ENCODE measurements around the gene REP15. TPM values are rescaled to one million over a fixed set of nuclear protein-coding genes. Genes with fewer than 3 reads are reported as not detected.
"Not testable (repeated sequence)": the region's sequence is repeated elsewhere in the genome, so short reads cannot be mapped to it uniquely, and the experiment has no call there.

Gene REP15
- total RNA-seq, 1 donor from 2014 or later: 5.1 TPM

- no peaks in the 10 kb centered on the region for H3K4me1 ChIP-seq
- intact Hi-C loops (cut with DNase I): loop anchor here (10.0 kb wide), 1 partner anchor 205 kb away; no protein-coding TSS in a partner anchor
- no peak overlapping the region for H3K27ac ChIP-seq
- no peak for TF ChIP-seq CTCF (IDR thresholded peaks at IDR 0.05)
- no peak overlapping the region for H3K4me3 ChIP-seq
- H3K27me3 ChIP-seq (ENCODE audit: low read depth): no peaks in the 10 kb centered on the region
- DNase-seq (no peak), ATAC-seq (no peak)
- peaks cover 73% of the 10 kb centered on the region for H3K36me3 ChIP-seq
- H3K9me3 ChIP-seq: no peaks in the 10 kb centered on the region
Measured at GRCh38 chr12:27730097-27730588, 33.9 kb downstream of the REP15 start.

GRCh38 chr12:27732281-27732680 is 36.0 kb downstream of the REP15 start:
- intact Hi-C loops (cut with DNase I): loop anchor here (10.0 kb wide), 1 partner anchor 203 kb away; no protein-coding TSS in a partner anchor
- H3K9me3 ChIP-seq: no peaks in the 10 kb centered on the region
- TF ChIP-seq CTCF (IDR thresholded peaks at IDR 0.05): no peak
- H3K36me3 ChIP-seq: peaks cover 76% of the 10 kb centered on the region
- H3K27ac ChIP-seq: no peak overlapping the region
- ATAC-seq (no peak), DNase-seq (no peak)
- H3K27me3 ChIP-seq (ENCODE audit: low read depth): no peaks in the 10 kb centered on the region
- H3K4me3 ChIP-seq: no peak overlapping the region
- H3K4me1 ChIP-seq: no peaks in the 10 kb centered on the region

- ATAC-seq (peak; percentile 46 to 48), DNase-seq (no peak)
- Histone ChIP-seq H3K27ac (no peak overlapping the region), H3K27me3 (ENCODE audit: low read depth) (no peaks in the 10 kb centered on the region), H3K9me3 (no peaks in the 10 kb centered on the region), H3K36me3 (peaks cover 76% of the 10 kb centered on the region), H3K4me3 (no peak overlapping the region), H3K4me1 (no peaks in the 10 kb centered on the region)
- intact Hi-C loops (cut with DNase I): loop anchor here (10.0 kb wide), 1 partner anchor 202 kb away; no protein-coding TSS in a partner anchor
- peak; percentile 73 for TF ChIP-seq CTCF (IDR thresholded peaks at IDR 0.05)
Measured at GRCh38 chr12:27733052-27733656, 36.9 kb downstream of the REP15 start.

- no peaks in the 10 kb centered on the region for H3K27me3 ChIP-seq (ENCODE audit: low read depth)
- no peak for TF ChIP-seq CTCF (IDR thresholded peaks at IDR 0.05)
- H3K9me3 ChIP-seq: no peaks in the 10 kb centered on the region
- H3K4me3 ChIP-seq: no peak overlapping the region
- no peaks in the 10 kb centered on the region for H3K4me1 ChIP-seq
- ATAC-seq: no peak
- H3K36me3 ChIP-seq: peaks cover 76% of the 10 kb centered on the region
- no peak for DNase-seq
- H3K27ac ChIP-seq: no peak overlapping the region
- intact Hi-C loops (cut with DNase I): loop anchor here (10.0 kb wide), 1 partner anchor 201 kb away; no protein-coding TSS in a partner anchor
Measured at GRCh38 chr12:27733791-27734190, 37.5 kb downstream of the REP15 start.

- H3K27ac ChIP-seq; H3K9me3 ChIP-seq; H3K27me3 ChIP-seq (ENCODE audit: low read depth); H3K4me3 ChIP-seq; H3K4me1 ChIP-seq; DNase-seq; ATAC-seq: not testable (repeated sequence)
- intact Hi-C loops (cut with DNase I): loop anchor here (10.0 kb wide), 1 partner anchor 200 kb away; no protein-coding TSS in a partner anchor
- peaks cover 71% of the 10 kb centered on the region for H3K36me3 ChIP-seq
Measured at GRCh38 chr12:27734321-27734720, 38.1 kb downstream of the REP15 start.

- no peak for TF ChIP-seq CTCF (IDR thresholded peaks at IDR 0.05)
- ATAC-seq: no peak
- H3K4me3 ChIP-seq: no peak overlapping the region
- no peaks in the 10 kb centered on the region for H3K27me3 ChIP-seq (ENCODE audit: low read depth)
- no peak for DNase-seq
- peaks cover 46% of the 10 kb centered on the region for H3K36me3 ChIP-seq
- H3K9me3 ChIP-seq: no peaks in the 10 kb centered on the region
- intact Hi-C loops (cut with DNase I): no loop called here
- H3K4me1 ChIP-seq: peaks cover 7% of the 10 kb centered on the region
- no peak overlapping the region for H3K27ac ChIP-seq
Measured at GRCh38 chr12:27743601-27744000, 47.4 kb downstream of the REP15 start.

- H3K27ac ChIP-seq; ATAC-seq; H3K27me3 ChIP-seq (ENCODE audit: low read depth); H3K4me1 ChIP-seq; H3K4me3 ChIP-seq; H3K9me3 ChIP-seq; intact Hi-C loops (cut with DNase I); DNase-seq: not testable (repeated sequence)
- H3K36me3 ChIP-seq: peaks cover 38% of the 10 kb centered on the region
Measured at GRCh38 chr12:27745734-27746133, 49.5 kb downstream of the REP15 start.
